HG03196 (cell line): Measurements from ENCODE around the gene NHP2.
A peak's percentile ranks its signal among the peaks of the same experiment; 100 is the strongest.
"Not testable (repeated sequence)": the region's sequence is repeated elsewhere in the genome, so short reads cannot be mapped to it uniquely, and the experiment has no call there.

Source experiments
- ATAC-seq: cut with Tn5 transposase; IDR thresholded peaks from one replicate; pipeline ENCODE4 v1.9.1; 2021; ENCODE audit not compliant: unreplicated experiment

Gene NHP2

DNA sequence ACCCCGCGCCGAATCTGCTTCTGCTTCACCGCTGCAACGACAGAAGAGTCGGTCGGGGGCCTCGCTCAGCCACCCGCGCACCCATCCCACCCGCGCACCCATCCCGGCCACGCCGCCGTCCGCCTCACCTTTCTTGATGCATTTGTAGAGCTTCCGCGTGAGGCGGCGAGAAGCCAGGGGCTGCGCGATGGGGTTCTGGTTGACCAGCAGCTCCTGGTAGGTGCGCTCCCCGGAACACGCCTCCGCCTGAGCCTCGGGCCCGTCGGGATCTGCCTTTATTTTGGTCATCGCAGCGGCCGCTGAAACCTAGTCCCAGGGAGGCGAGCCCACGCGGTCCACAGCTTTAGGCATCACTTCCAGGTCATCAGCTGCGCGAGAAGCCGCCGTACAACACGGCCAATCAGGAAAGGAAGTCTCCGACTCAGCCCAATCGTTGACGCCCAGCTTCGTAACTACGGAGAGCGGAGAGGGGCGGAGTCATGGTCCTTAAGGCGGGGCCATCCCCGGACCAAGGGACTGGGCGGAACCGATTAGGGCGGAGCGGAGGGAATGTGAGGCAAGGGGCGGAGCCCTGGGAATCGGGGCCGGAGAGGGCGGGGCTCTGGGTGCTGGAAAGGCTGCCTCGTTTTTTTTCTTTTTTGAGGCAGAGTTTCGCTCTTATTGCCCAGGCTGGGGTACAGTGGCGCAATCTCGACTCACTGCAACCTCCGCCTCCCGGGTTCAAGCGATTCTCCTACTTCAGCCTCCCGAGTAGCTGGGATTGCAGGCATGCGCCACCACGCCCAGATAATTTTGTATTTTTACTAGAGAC, at the start of gene NHP2:
TSS of gene NHP2 (minus strand) at position 356 of the 811 bp plus-strand sequence. CDS start at position 288, 68 bp downstream.
- ATAC-seq: peak; percentile 96

- no peak for ATAC-seq
Observed at GRCh38 chr5:178202541-178202940, 48.9 kb upstream of the NHP2 start.

GRCh38 chr5:178201927-178202235, 48.2 kb upstream of the NHP2 start:
- no peak for ATAC-seq

DNA sequence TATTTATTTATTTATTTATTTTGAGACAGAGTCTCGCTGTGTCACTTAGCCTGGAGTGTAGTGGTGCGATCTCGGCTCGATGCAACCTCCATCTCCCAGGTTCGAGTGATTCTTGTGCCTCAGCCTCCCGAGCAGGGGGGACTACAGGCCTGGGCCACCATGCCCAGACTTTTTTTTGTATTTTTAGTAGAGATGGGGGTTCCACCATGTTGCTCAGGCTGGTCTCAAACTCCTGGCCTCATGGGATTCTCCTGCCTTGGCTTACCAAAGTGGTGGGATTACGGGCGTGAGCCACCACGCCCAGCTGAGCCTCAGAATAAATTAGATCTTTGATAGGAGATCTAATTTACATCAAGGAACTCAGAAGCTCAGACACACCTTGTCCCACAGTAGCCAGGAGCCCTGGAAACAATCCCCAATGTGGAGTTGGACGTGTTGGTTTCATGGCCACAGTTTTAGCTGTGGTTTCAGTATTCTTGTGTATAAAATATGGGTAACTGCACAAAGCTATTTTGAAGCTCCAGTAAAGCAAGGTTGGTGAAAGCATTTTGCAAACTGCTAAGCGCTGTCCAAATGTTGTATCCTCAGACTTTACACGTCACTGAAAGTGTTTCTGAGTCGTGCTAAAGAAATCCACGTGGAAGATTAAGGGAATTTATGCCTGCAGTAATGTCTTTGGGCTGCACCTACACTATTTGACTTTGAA, 47.7 kb upstream of the NHP2 start:
- ATAC-seq: no peak

- no peak for ATAC-seq
Observed at GRCh38 chr5:178199581-178200434, 46.1 kb upstream of the NHP2 start.

DNA sequence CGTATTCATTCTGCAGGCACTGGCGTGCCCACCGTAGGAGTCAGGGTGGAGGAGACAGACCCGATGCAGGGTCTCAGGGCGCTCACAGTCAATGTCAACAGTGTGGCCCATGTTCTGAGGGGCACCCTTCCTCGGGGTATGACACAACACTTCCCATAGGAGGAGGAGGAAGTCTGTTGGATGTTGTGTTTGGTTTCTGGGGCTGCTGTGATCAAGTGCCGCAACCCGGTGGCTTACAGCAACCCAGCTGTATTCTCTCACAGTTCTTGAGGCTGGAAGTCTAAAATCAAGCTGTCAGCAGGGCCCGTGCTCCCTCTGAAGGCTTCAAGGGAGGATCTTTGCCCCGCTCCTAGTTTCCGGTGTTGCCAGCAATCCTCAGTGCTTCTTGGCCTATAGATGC, 45.0 kb upstream of the NHP2 start:
- no peak for ATAC-seq

GRCh38 chr5:178198151-178198550, 44.5 kb upstream of the NHP2 start:
- ATAC-seq: not testable (repeated sequence)

GRCh38 chr5:178196986-178197385, 43.3 kb upstream of the NHP2 start:
- no peak for ATAC-seq

GRCh38 chr5:178196281-178196812, 42.7 kb upstream of the NHP2 start:
- ATAC-seq: no peak

DNA sequence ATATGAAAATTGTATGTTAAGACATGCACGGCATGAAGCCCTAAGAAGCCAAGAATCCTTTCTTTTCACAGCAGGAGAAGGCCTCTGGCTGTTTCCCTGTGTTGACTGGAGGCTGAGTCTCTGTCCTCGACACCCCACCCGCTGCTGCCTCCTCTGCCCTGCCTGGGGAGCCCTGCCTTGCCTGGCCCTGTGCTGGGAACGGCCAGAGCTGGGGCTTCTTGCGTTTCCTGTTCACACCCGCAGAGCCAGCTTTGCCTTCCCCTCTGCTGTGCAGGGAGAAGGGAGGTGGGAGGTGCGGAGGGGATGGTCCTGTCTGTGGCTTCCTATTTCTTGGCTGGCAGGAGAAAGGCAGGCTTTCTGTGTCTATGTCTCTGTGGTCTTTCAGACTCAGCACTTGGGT, 40.3 kb upstream of the NHP2 start:
- ATAC-seq: no peak

DNA sequence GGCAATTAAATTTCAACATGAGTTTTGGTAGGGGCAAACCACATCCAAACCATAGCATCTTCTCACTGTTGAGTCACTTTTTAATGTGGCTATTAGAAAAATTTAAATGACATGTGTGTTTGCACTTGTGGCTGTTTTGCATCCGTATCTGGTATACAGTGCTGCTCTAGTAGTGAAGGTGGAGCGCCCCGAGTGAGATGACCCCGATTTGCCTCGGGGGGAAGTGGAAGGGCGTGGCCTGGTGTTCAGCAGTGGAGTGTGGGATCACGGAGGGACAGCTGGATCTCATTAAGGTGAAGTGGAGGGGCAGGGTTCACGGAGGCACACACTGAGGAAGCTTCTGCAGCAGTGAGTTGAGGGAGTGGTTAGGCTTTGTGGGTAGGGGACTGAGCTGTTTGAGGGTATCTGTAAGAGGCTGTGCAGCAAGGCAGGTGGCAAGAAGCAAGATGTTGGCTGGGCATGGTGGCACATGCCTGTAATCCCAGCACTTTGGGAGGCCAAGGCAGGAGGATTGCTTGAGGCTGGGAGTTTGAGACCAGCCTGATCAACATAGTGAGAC, 39.6 kb upstream of the NHP2 start:
- ATAC-seq: no peak

- no peak for ATAC-seq
Observed at GRCh38 chr5:178192787-178193186, 39.1 kb upstream of the NHP2 start.

DNA sequence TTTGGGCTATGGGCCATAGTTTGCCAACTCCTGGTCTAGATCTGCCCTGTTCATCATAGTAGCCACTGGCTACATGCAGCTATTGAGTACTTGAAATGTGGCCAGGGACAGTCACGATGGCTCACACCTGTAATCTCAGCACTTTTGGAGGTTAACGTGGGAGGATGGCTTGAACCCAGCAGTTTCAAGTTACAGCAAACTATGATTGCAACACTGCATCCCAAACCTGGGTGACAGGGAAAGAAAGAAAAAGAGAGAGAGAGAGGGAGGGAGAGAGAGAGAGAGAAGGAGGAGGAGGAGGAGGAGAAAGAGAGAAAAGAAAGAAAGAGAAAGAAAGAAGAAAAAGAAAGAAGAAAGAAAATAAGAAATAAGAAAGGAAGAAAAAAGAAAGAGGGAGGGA, 38.6 kb upstream of the NHP2 start:
- no peak for ATAC-seq

- no peak for ATAC-seq
Observed at GRCh38 chr5:178191661-178192060, 38.0 kb upstream of the NHP2 start.

GRCh38 chr5:178189433-178189832, 35.7 kb upstream of the NHP2 start:
- no peak for ATAC-seq

DNA sequence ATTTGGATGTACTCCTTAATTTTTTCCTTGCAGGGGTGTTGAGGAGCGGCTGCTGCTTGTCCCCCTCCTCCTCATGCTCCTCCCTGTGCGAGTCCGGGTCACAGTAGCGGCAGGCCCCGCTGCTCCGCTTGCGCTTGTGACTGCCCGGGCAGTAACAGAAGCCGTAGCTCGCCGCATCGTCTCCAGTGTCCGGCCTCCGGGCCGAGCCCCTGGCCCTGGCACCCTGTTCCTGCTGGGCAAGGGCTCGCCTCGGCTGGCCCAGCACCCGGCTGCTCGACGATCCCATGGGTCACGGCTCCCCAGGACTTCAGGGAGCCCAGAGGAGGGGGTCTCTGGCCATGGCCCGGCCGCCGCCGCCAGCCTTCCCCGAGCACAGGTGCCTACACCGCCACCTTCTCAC, 33.3 kb upstream of the NHP2 start, which contains the start of gene GMCL2:
TSS of gene GMCL2 (minus strand) at position 358 of the 400 bp plus-strand sequence. CDS start at position 286, 72 bp downstream.
- no peak for ATAC-seq

GRCh38 chr5:178186427-178186826, 32.7 kb upstream of the NHP2 start:
- ATAC-seq: no peak

- no peak for ATAC-seq
Observed at GRCh38 chr5:178182158-178182876, 28.6 kb upstream of the NHP2 start.

DNA sequence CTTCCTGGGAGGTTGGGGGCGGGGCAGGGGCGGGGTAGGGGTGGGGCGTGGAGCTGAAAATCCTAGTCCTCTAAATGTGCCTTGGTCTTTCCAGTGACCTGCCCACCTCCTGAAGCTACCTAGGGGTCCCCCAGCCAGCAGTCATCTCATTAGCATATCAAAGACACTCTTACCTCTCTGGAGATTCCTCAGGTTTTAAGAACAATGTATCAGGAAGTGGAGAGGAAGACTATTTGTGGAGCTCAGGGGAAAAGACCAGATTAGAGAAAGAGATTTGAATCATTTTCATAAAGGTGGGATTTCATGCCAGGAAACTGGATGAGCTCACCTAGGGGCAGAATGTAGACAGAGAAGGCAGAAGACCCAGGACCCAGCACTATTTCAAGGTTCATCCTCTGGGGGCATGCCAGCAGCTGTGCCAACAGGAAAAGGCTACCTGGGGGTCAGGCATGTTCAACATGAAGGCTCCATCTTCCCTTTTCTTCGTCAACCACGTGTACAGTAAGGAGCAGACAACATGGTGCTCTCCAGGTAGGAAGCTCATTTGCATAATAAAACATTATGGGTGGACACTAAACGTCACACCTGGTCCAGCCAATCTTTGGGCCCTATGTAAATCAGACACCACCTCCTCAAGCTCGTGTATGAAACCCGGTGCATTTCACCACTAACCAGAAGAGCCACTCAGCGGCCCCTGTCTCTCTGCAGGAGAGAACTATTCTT, 26.6 kb upstream of the NHP2 start:
- no peak for ATAC-seq

GRCh38 chr5:178177569-178177968, 23.9 kb upstream of the NHP2 start:
- no peak for ATAC-seq
